Measurements from ENCODE around the gene TNS4. TPM values are rescaled to one million over a fixed set of nuclear protein-coding genes. Genes with fewer than 3 reads are reported as not detected.

The TNS4 gene
- total RNA-seq, 1 donor from 2014 or later: not detected

DNA sequence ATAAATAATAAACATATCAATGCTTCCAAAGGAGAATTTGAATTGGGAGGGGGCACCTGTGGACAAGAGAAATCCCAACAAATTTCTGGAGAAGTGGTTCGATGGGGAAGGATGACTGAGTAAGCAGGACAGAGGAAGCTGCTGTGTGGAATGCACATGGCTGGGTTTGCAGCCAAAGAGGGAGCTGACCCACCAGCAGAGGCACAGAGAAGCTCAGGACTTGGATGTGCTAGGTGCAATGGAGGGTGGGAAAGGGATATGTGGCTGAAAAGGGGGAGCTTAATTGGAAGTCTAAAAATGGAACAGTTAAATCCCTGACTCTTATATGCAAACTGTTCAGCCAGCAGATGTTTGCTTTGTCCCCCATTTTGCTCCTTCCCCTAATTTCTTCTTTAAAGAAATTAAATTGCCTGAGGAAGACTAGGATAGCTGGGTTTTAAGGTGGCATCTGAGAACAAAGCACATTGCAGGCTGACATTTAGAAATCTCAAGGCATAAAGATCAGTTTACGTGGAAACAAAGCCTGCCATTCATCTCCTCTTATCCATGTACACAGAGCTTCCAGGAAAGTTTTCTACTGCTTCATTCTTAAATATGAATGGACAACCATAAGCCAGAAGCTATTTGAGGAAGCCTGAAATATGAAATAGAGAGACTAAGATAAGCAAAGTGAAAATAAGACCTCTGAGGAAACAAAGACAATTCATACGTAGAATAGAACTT lies 23.0 kb upstream of the TNS4 start:
- Histone ChIP-seq H3K9ac (no peak overlapping the region), H3K79me2 (ENCODE audit: low read depth) (no peaks in the 10 kb centered on the region), H4K20me1 (ENCODE audit: low read depth) (no peaks in the 10 kb centered on the region), H2AFZ (replicated peaks) (no peak overlapping the region), H3K36me3 (no peaks in the 10 kb centered on the region), H3K9me3 (ENCODE audit: low read depth) (no peaks in the 10 kb centered on the region), H3K27me3 (no peaks in the 10 kb centered on the region), H3K4me2 (no peak overlapping the region), H3K4me1 (no peaks in the 10 kb centered on the region), H3F3A (ENCODE audit: low read depth) (no peaks in the 10 kb centered on the region), H3K4me3 (no peak overlapping the region), H3K27ac (no peak overlapping the region)
- no peak for DNase-seq (ENCODE audit: low spot score)
- H3K36me3 Mint-ChIP-seq: no peaks in the 10 kb centered on the region
- H3K4me1 Mint-ChIP-seq: peaks cover 2% of the 10 kb centered on the region
- peaks cover 8% of the 10 kb centered on the region for H3K9me3 Mint-ChIP-seq
- no peak overlapping the region for H3K27ac Mint-ChIP-seq
- no peak overlapping the region for H3K4me3 Mint-ChIP-seq
- TF ChIP-seq EZH2phosphoT487 (IDR thresholded peaks at IDR 0.05) (no peak), EZH2 (IDR thresholded peaks at IDR 0.05) (no peak)
- TF ChIP-seq, protein P1, sequence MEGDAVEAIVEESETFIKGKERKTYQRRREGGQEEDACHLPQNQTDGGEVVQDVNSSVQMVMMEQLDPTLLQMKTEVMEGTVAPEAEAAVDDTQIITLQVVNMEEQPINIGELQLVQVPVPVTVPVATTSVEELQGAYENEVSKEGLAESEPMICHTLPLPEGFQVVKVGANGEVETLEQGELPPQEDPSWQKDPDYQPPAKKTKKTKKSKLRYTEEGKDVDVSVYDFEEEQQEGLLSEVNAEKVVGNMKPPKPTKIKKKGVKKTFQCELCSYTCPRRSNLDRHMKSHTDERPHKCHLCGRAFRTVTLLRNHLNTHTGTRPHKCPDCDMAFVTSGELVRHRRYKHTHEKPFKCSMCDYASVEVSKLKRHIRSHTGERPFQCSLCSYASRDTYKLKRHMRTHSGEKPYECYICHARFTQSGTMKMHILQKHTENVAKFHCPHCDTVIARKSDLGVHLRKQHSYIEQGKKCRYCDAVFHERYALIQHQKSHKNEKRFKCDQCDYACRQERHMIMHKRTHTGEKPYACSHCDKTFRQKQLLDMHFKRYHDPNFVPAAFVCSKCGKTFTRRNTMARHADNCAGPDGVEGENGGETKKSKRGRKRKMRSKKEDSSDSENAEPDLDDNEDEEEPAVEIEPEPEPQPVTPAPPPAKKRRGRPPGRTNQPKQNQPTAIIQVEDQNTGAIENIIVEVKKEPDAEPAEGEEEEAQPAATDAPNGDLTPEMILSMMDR (IDR thresholded peaks at IDR 0.05): no peak
- H3K27me3 Mint-ChIP-seq (ENCODE audit: insufficient read depth, low read depth): peaks cover 12% of the 10 kb centered on the region

DNA sequence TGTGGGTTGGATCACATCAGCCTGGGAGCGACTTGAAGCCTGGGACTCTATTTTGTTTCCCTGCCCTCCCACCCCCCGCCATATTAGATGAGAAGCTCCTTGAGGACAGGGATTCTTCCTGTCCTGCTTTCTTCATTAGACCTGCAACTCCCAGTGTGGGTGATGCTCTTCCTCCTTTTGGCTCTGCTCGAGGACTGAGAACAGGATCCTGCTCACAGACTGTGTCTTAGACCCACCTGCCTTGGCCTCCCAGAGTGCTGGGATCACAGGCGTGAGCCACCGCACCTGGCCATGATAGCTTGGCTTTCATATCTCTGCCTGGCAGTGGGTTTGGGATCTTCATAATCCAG lies 21.5 kb upstream of the TNS4 start:
- Histone ChIP-seq H4K20me1 (ENCODE audit: low read depth) (no peaks in the 10 kb centered on the region), H3K9ac (no peak overlapping the region), H3K27me3 (no peaks in the 10 kb centered on the region), H3K79me2 (ENCODE audit: low read depth) (no peaks in the 10 kb centered on the region), H3K9me3 (ENCODE audit: low read depth) (no peaks in the 10 kb centered on the region), H3K4me1 (no peaks in the 10 kb centered on the region), H3F3A (ENCODE audit: low read depth) (no peaks in the 10 kb centered on the region), H3K36me3 (no peaks in the 10 kb centered on the region), H3K4me2 (no peak overlapping the region), H3K4me3 (no peak overlapping the region), H2AFZ (replicated peaks) (no peak overlapping the region), H3K27ac (no peak overlapping the region)
- Mint-ChIP-seq H3K4me1 (peaks cover 2% of the 10 kb centered on the region), H3K27me3 (ENCODE audit: insufficient read depth, low read depth) (peaks cover 10% of the 10 kb centered on the region), H3K36me3 (no peaks in the 10 kb centered on the region), H3K27ac (no peak overlapping the region), H3K4me3 (no peak overlapping the region), H3K9me3 (peaks cover 8% of the 10 kb centered on the region)
- TF ChIP-seq EZH2 (IDR thresholded peaks at IDR 0.05): no peak
- TF ChIP-seq, protein P1 (IDR thresholded peaks at IDR 0.05): no peak
- no peak for TF ChIP-seq EZH2phosphoT487 (IDR thresholded peaks at IDR 0.05)
- DNase-seq (ENCODE audit: low spot score): no peak

DNA sequence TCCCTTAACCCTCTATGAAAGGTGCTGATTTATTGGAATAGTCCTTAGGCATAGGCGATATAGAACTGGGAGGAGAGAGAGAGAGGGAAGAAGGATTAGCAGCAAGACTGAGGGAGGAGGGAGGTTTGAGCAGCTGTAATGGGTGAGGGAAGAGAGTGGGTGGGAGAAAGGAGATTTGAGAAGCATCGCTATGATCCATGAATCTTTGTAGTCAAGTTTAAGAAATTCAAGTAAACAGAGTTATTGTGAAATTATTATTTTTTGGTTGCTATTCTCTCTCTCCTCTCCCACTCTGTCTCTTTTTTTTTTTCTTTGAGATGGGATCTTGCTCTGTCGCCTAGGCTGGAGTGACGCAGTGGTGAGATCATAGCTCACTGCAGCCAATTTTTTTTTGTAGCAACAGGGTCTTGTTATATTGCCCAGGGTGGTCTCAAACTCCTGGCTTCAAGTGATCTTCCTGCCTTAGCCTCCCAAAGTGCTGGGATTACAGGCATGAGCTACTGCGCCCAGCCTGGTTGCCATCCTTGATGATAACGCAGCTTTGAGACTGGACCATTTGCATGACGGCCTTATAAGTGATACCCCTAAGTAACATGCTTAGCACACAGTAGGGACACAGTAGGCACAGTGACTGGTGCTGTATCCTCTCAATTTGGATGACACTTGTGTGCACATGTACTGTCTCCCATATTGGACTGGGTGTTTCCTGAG lies 21.0 kb upstream of the TNS4 start:
- Mint-ChIP-seq H3K9me3 (peaks cover 8% of the 10 kb centered on the region), H3K4me1 (peaks cover 2% of the 10 kb centered on the region), H3K4me3 (no peak overlapping the region), H3K27ac (no peak overlapping the region), H3K27me3 (ENCODE audit: insufficient read depth, low read depth) (peaks cover 10% of the 10 kb centered on the region), H3K36me3 (no peaks in the 10 kb centered on the region)
- no peaks in the 10 kb centered on the region for H3K27me3 ChIP-seq
- no peaks in the 10 kb centered on the region for H3F3A ChIP-seq (ENCODE audit: low read depth)
- H3K4me2 ChIP-seq: no peak overlapping the region
- no peaks in the 10 kb centered on the region for H3K79me2 ChIP-seq (ENCODE audit: low read depth)
- TF ChIP-seq EZH2phosphoT487 (IDR thresholded peaks at IDR 0.05) (no peak), EZH2 (IDR thresholded peaks at IDR 0.05) (no peak)
- TF ChIP-seq, protein P1 (IDR thresholded peaks at IDR 0.05): no peak
- no peaks in the 10 kb centered on the region for H3K4me1 ChIP-seq
- no peaks in the 10 kb centered on the region for H3K36me3 ChIP-seq
- DNase-seq (ENCODE audit: low spot score): no peak
- H3K27ac ChIP-seq: no peak overlapping the region
- no peak overlapping the region for H3K4me3 ChIP-seq
- H2AFZ ChIP-seq (replicated peaks): no peak overlapping the region
- H3K9ac ChIP-seq: no peak overlapping the region
- H3K9me3 ChIP-seq (ENCODE audit: low read depth): no peaks in the 10 kb centered on the region
- no peaks in the 10 kb centered on the region for H4K20me1 ChIP-seq (ENCODE audit: low read depth)
